Activated naive CD8-positive, alpha-beta T cell (primary cell): ENCODE results near the gene PDZRN3.

Experiments
- H3K27ac Mint-ChIP-seq: one replicate; pipeline ENCODE4 v1.8.0; 2021; ENCODE audit warnings: mixed read lengths
- H3K27me3 Mint-ChIP-seq: one replicate; pipeline ENCODE4 v1.8.0; 2021; ENCODE audit warnings: mixed read lengths
- H3K36me3 Mint-ChIP-seq: one replicate; pipeline ENCODE4 v1.8.0; 2021; ENCODE audit warnings: mixed read lengths
- H3K4me1 Mint-ChIP-seq: one replicate; pipeline ENCODE4 v1.8.0; 2021; ENCODE audit warnings: low read depth, mixed read lengths
- H3K4me3 Mint-ChIP-seq: one replicate; pipeline ENCODE4 v1.8.0; 2021; ENCODE audit warnings: mild to moderate bottlenecking, mixed read lengths
- H3K9me3 Mint-ChIP-seq: one replicate; pipeline ENCODE4 v1.8.0; 2021; ENCODE audit warnings: low read depth, mixed read lengths

Gene PDZRN3

DNA sequence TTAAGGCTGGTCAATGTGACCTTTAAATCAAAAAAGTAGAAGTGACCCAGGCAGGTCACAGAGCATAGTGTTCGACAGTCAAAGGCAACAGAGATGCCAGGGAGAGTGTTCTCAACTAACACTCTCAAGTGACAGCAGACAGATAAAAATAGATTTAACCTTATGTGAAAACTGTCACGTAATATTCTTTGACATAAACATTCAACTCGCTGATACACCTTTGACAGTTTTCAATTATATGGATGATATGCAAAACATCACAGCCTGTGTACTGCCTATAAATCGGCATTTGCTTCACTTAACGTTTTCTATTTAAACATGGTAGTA, 15.5 kb downstream of the PDZRN3 start:
- H3K27ac Mint-ChIP-seq, result no peak overlapping the region
- no peaks in the 10 kb centered on the region for H3K9me3 Mint-ChIP-seq
- no peak overlapping the region for H3K4me3 Mint-ChIP-seq
- H3K27me3 Mint-ChIP-seq, result no peaks in the 10 kb centered on the region
- H3K36me3 Mint-ChIP-seq, result no peaks in the 10 kb centered on the region
- no peaks in the 10 kb centered on the region for H3K4me1 Mint-ChIP-seq

DNA sequence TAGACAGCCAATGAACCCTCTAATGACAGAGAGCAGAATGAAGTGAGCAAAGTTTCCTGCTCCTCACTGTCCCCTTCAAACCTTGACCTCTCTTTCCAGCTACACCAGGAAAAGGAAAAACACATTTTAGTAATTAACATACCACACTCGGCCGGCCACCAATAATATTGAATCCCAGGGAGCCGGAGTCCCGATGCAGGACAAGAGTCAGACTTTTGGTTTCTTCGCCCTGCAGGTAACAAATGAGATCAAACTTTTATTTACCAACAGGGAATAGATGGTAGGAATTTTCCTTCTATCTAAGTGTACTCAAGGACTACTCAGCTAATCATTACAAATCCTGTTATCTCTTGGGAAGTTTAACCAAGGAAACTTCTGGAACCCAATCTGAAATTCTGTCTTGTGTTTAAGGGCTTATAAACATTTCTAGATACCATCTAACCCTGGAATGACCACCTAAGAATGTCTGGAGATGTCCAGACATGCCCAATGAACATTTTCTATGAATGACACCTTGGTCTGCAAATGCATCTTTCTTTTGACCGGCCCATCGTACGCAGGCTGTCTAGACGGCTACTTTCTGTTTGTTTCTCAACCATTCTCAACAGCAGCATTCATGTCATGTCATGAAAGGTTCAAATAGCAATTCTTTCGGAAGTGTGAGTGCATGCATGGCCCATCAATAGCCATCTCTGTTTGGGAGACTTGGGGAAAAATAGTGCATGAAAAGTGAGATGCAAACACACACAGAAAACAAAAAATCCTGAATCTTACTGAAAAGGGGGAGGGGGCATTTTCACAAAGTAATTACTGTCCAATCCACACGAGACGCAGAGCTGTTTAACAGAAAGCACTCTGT, 16.1 kb downstream of the PDZRN3 start:
- no peak overlapping the region for H3K27ac Mint-ChIP-seq
- H3K27me3 Mint-ChIP-seq, result no peaks in the 10 kb centered on the region
- H3K9me3 Mint-ChIP-seq, result no peaks in the 10 kb centered on the region
- no peak overlapping the region for H3K4me3 Mint-ChIP-seq
- no peaks in the 10 kb centered on the region for H3K36me3 Mint-ChIP-seq
- H3K4me1 Mint-ChIP-seq, result no peaks in the 10 kb centered on the region

DNA sequence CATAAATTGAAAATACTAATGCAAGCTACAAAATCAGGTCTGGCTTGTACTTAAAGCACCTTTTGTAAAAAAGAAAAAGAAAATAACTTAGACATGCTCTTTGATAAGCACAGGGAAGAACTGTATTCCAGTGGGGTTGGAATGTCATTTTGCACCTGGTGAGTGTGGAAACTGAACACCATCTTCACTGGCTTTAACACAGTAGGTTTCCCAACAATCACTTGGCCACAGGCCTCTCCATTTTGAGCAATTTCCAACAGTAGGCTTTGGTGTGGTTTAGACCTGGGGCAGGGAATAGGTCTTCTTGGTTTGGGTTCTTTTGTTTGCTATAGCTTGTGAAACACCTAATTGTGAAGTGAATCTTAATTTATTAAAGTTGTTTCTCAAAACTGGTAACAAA, 18.9 kb downstream of the PDZRN3 start:
- no peaks in the 10 kb centered on the region for H3K36me3 Mint-ChIP-seq
- H3K27ac Mint-ChIP-seq, result no peak overlapping the region
- H3K9me3 Mint-ChIP-seq, result no peaks in the 10 kb centered on the region
- no peaks in the 10 kb centered on the region for H3K4me1 Mint-ChIP-seq
- no peaks in the 10 kb centered on the region for H3K27me3 Mint-ChIP-seq
- H3K4me3 Mint-ChIP-seq, result no peak overlapping the region

- Mint-ChIP-seq H3K27me3 (no peaks in the 10 kb centered on the region), H3K4me1 (no peaks in the 10 kb centered on the region), H3K27ac (no peak overlapping the region), H3K9me3 (no peaks in the 10 kb centered on the region), H3K4me3 (no peak overlapping the region), H3K36me3 (no peaks in the 10 kb centered on the region)
Observed at GRCh38 chr3:73605412-73605811, 19.3 kb downstream of the PDZRN3 start.

- Mint-ChIP-seq H3K4me3 (no peak overlapping the region), H3K36me3 (no peaks in the 10 kb centered on the region), H3K27ac (no peak overlapping the region), H3K9me3 (no peaks in the 10 kb centered on the region), H3K27me3 (peaks cover 1% of the 10 kb centered on the region), H3K4me1 (no peaks in the 10 kb centered on the region)
Observed at GRCh38 chr3:73604451-73604850, 20.3 kb downstream of the PDZRN3 start.

GRCh38 chr3:73603762-73604171, 21.0 kb downstream of the PDZRN3 start:
- Mint-ChIP-seq H3K4me3 (no peak overlapping the region), H3K27ac (no peak overlapping the region), H3K27me3 (peaks cover 1% of the 10 kb centered on the region), H3K9me3 (no peaks in the 10 kb centered on the region), H3K4me1 (no peaks in the 10 kb centered on the region), H3K36me3 (no peaks in the 10 kb centered on the region)

- no peaks in the 10 kb centered on the region for H3K36me3 Mint-ChIP-seq
- no peak overlapping the region for H3K4me3 Mint-ChIP-seq
- H3K9me3 Mint-ChIP-seq, result no peaks in the 10 kb centered on the region
- H3K27ac Mint-ChIP-seq, result no peak overlapping the region
- H3K4me1 Mint-ChIP-seq, result no peaks in the 10 kb centered on the region
- H3K27me3 Mint-ChIP-seq, result peaks cover 1% of the 10 kb centered on the region
Observed at GRCh38 chr3:73602170-73602569, 22.6 kb downstream of the PDZRN3 start.

- Mint-ChIP-seq H3K9me3 (no peaks in the 10 kb centered on the region), H3K36me3 (no peaks in the 10 kb centered on the region), H3K27me3 (peaks cover 1% of the 10 kb centered on the region), H3K4me1 (no peaks in the 10 kb centered on the region), H3K27ac (no peak overlapping the region), H3K4me3 (no peak overlapping the region)
Observed at GRCh38 chr3:73601481-73601880, 23.3 kb downstream of the PDZRN3 start.

DNA sequence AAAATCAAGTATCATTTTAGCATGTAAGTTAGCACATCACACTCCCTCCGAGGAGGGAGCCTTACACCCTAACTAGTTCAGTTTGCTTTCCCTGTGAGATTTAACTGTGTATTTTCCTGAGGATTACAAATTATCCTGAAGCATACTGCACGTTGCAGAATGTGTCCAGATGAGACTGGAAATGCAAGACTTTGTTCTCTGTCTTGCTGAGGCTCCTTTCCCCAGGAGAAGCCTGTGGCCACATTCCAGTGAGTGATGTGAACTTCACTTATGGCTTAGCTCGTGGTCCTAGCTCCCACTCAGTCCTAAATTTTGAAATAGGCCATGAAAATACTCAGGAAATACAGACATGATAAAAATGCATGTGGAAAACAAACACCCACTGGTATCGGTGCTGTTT, 23.7 kb downstream of the PDZRN3 start:
- H3K36me3 Mint-ChIP-seq, result no peaks in the 10 kb centered on the region
- no peak overlapping the region for H3K27ac Mint-ChIP-seq
- no peaks in the 10 kb centered on the region for H3K4me1 Mint-ChIP-seq
- no peaks in the 10 kb centered on the region for H3K9me3 Mint-ChIP-seq
- peaks cover 1% of the 10 kb centered on the region for H3K27me3 Mint-ChIP-seq
- H3K4me3 Mint-ChIP-seq, result no peak overlapping the region

DNA sequence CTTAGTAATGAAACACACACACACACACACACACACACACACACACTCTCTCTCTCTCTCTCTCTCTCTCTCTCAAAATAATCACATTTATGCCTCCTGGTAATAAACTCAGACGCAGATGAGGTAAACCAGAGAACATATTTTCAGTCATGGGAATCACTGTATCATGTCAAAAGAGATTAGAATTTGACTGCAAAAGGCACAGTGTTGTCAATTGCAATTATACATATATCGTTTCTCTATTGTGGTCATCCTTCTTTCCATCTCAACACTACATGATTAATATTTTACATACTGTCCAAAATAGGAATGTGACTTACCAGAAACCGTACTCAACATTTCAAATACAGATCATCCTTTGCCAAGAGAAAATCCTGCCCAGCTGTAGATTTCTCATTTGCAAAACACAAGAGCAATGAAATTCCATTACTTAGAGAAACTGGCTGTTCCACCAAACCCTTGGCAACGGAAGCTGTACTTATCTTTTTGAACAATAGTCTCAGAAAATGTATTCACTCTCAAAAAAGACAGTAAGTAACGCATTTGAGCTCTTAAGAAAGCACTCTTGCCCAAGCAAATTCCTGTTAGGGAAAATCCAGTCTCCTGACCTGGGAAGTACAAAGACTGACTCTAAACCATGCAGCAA, 24.3 kb downstream of the PDZRN3 start:
- Mint-ChIP-seq H3K36me3 (no peaks in the 10 kb centered on the region), H3K27ac (no peak overlapping the region), H3K9me3 (no peaks in the 10 kb centered on the region), H3K4me3 (no peak overlapping the region), H3K4me1 (no peaks in the 10 kb centered on the region), H3K27me3 (peaks cover 1% of the 10 kb centered on the region)

GRCh38 chr3:73599605-73600004, 25.1 kb downstream of the PDZRN3 start:
- Mint-ChIP-seq H3K27ac (no peak overlapping the region), H3K9me3 (no peaks in the 10 kb centered on the region), H3K36me3 (no peaks in the 10 kb centered on the region), H3K4me1 (no peaks in the 10 kb centered on the region), H3K27me3 (peaks cover 1% of the 10 kb centered on the region), H3K4me3 (no peak overlapping the region)

GRCh38 chr3:73597476-73597875, 27.3 kb downstream of the PDZRN3 start:
- H3K9me3 Mint-ChIP-seq, result no peaks in the 10 kb centered on the region
- no peak overlapping the region for H3K27ac Mint-ChIP-seq
- H3K4me1 Mint-ChIP-seq, result no peaks in the 10 kb centered on the region
- H3K27me3 Mint-ChIP-seq, result peaks cover 1% of the 10 kb centered on the region
- no peak overlapping the region for H3K4me3 Mint-ChIP-seq
- H3K36me3 Mint-ChIP-seq, result no peaks in the 10 kb centered on the region

GRCh38 chr3:73592154-73593144, 32.3 kb downstream of the PDZRN3 start:
- no peak overlapping the region for H3K4me3 Mint-ChIP-seq
- H3K9me3 Mint-ChIP-seq, result no peaks in the 10 kb centered on the region
- no peak overlapping the region for H3K27ac Mint-ChIP-seq
- H3K4me1 Mint-ChIP-seq, result no peaks in the 10 kb centered on the region
- H3K27me3 Mint-ChIP-seq, result peaks cover 4% of the 10 kb centered on the region
- H3K36me3 Mint-ChIP-seq, result no peaks in the 10 kb centered on the region

DNA sequence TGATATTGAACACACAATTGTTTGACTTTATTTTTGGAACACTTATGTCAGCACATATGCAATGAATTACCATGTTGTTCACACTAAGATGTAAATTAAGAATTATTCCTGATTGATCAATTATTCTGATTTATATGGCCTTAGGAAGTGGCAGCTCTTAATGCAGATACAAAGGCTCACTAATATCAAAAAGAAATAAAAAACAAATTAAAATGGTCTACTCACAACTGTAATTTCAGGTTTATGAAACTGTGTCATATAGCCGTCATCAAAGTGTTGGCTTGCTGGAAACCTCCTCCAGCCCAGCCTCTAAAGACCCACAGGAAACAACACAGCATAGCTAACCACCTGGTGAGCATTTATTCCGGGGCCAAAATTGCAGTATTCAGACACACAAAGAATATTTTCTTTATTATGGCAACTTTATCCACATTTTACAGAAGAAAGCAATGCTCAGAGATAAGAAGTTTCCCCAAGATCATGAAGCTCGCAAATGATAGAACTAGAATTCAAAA, 33.4 kb downstream of the PDZRN3 start:
- Mint-ChIP-seq H3K4me1 (no peaks in the 10 kb centered on the region), H3K9me3 (no peaks in the 10 kb centered on the region), H3K36me3 (no peaks in the 10 kb centered on the region), H3K27ac (no peak overlapping the region), H3K4me3 (no peak overlapping the region), H3K27me3 (peaks cover 4% of the 10 kb centered on the region)

- Mint-ChIP-seq H3K4me1 (no peaks in the 10 kb centered on the region), H3K9me3 (no peaks in the 10 kb centered on the region), H3K27ac (no peak overlapping the region), H3K4me3 (no peak overlapping the region), H3K36me3 (no peaks in the 10 kb centered on the region), H3K27me3 (peaks cover 4% of the 10 kb centered on the region)
Observed at GRCh38 chr3:73586628-73587027, 38.1 kb downstream of the PDZRN3 start.
